HG02642 (cell line): ENCODE data around the gene C3orf52.

Experiments
- ATAC-seq: cut with Tn5 transposase; IDR thresholded peaks from one replicate; pipeline ENCODE4 v1.9.1; 2021; ENCODE audit warnings: mild to moderate bottlenecking; ENCODE audit not compliant: unreplicated experiment, poor library complexity

The C3orf52 gene

GRCh38 chr3:112084980-112085705 is 1.0 kb upstream of the C3orf52 start:
- ATAC-seq, result no peak

GRCh38 chr3:112085735-112086075 is 484 bp upstream of the C3orf52 start:
- ATAC-seq, result peak; percentile 12

- no peak for ATAC-seq
Observed at GRCh38 chr3:112086875-112087524, 811 bp downstream of the C3orf52 start.

GRCh38 chr3:112087746-112088145 is 1.6 kb downstream of the C3orf52 start:
- ATAC-seq, result no peak

GRCh38 chr3:112088944-112089343 is 2.8 kb downstream of the C3orf52 start:
- no peak for ATAC-seq

- no peak for ATAC-seq
Observed at GRCh38 chr3:112089956-112090886, 4.0 kb downstream of the C3orf52 start.

- ATAC-seq, result no peak
Observed at GRCh38 chr3:112090887-112091586, 4.8 kb downstream of the C3orf52 start.

GRCh38 chr3:112092496-112093179 is 6.4 kb downstream of the C3orf52 start:
- ATAC-seq, result peak; percentile 54

- ATAC-seq, result no peak
Observed at GRCh38 chr3:112093180-112093522, 7.0 kb downstream of the C3orf52 start.

GRCh38 chr3:112095731-112096130 is 9.5 kb downstream of the C3orf52 start:
- no peak for ATAC-seq

GRCh38 chr3:112096176-112096575 is 10.0 kb downstream of the C3orf52 start:
- no peak for ATAC-seq

- no peak for ATAC-seq
Observed at GRCh38 chr3:112097378-112097777, 11.2 kb downstream of the C3orf52 start.

GRCh38 chr3:112101916-112102315 is 15.7 kb downstream of the C3orf52 start:
- ATAC-seq, result no peak

GRCh38 chr3:112104774-112105173 is 18.6 kb downstream of the C3orf52 start:
- ATAC-seq, result no peak

GRCh38 chr3:112109322-112109721 is 23.1 kb downstream of the C3orf52 start:
- ATAC-seq, result no peak

- peak; percentile 53 for ATAC-seq
Observed at GRCh38 chr3:112111785-112112402, 25.7 kb downstream of the C3orf52 start.

GRCh38 chr3:112114576-112115160 is 28.5 kb downstream of the C3orf52 start:
- peak; percentile 28 for ATAC-seq

GRCh38 chr3:112115161-112115739 is 29.1 kb downstream of the C3orf52 start:
- peak; percentile 39 for ATAC-seq
